OCI-LY1 (cell line): ENCODE measurements around the gene ARSI.

Experiments used
- H2AFZ ChIP-seq: fragments of 200-600 bp; sonication (generic), shearing (Covaris generic); 2 replicates; pipeline ENCODE4 v1.6.0; 2014; ENCODE audit warnings: antibody characterized with exemption, mild to moderate bottlenecking, low read length
- H3F3A ChIP-seq: fragments of 200-600 bp; sonication (generic), shearing (Covaris generic); 2 replicates; pipeline ENCODE4 v1.6.0; 2014; ENCODE audit warnings: mild to moderate bottlenecking, antibody characterized with exemption, low read length, moderate library complexity; ENCODE audit not compliant: insufficient read depth
- H3K27ac ChIP-seq: fragments of 200-600 bp; sonication (generic); 2 replicates; pipeline ENCODE4 v1.5.1; 2014; ENCODE audit warnings: low read length, mixed run types, mild to moderate bottlenecking, low read depth; ENCODE audit not compliant: poor library complexity, severe bottlenecking
- H3K27me3 ChIP-seq: fragments of 200-600 bp; sonication (generic); 2 replicates; pipeline ENCODE4 v1.6.0; 2014; ENCODE audit warnings: antibody characterized with exemption, mild to moderate bottlenecking, low read length, moderate library complexity; ENCODE audit not compliant: insufficient read depth
- H3K36me3 ChIP-seq: fragments of 200-600 bp; sonication (generic); 2 replicates; pipeline ENCODE4 v1.6.1; 2014; ENCODE audit warnings: mild to moderate bottlenecking, antibody characterized with exemption, low read length, moderate library complexity, mixed read lengths; ENCODE audit not compliant: insufficient read depth
- H3K4me1 ChIP-seq: fragments of 200-600 bp; sonication (generic); 2 replicates; pipeline ENCODE4 v1.5.1; 2014; ENCODE audit warnings: mild to moderate bottlenecking, low read length, moderate library complexity; ENCODE audit not compliant: insufficient read depth, severe bottlenecking
- H3K4me2 ChIP-seq: fragments of 200-600 bp; sonication (generic), shearing (Covaris generic); 2 replicates; pipeline ENCODE4 v1.6.1; 2014; ENCODE audit warnings: low read length
- H3K4me3 ChIP-seq: fragments of 200-600 bp; sonication (generic); 2 replicates; pipeline ENCODE4 v1.5.1; 2014; ENCODE audit warnings: low read length, low read depth, mild to moderate bottlenecking, mixed read lengths; ENCODE audit not compliant: poor library complexity, severe bottlenecking
- H3K79me2 ChIP-seq: fragments of 200-600 bp; shearing (Covaris generic); 2 replicates; pipeline ENCODE4 v1.6.1; 2016; ENCODE audit warnings: mixed run types, low read length, mixed read lengths; ENCODE audit not compliant: insufficient read depth
- H3K9ac ChIP-seq: fragments of 200-600 bp; sonication (generic), shearing (Covaris generic); 2 replicates; pipeline ENCODE4 v1.6.1; 2014; ENCODE audit warnings: mild to moderate bottlenecking, low read length, mixed read lengths
- H3K9me2 ChIP-seq: fragments of 200-600 bp; sonication (generic), shearing (Covaris generic); 2 replicates; pipeline ENCODE4 v1.6.1; 2014; ENCODE audit warnings: low read depth, mild to moderate bottlenecking, low read length, mixed read lengths
- H3K9me3 ChIP-seq: fragments of 200-600 bp; shearing (Covaris generic); 2 replicates; pipeline ENCODE4 v1.6.1; 2014; ENCODE audit warnings: low read length, mixed read lengths
- H4K20me1 ChIP-seq: fragments of 200-600 bp; sonication (generic), shearing (Covaris generic); 2 replicates; pipeline ENCODE4 v1.6.0; 2016; ENCODE audit warnings: mild to moderate bottlenecking, low read length; ENCODE audit not compliant: insufficient read depth
- EZH2 ChIP-seq: fragments of 200-600 bp; sonication (generic), shearing (Covaris generic); IDR thresholded peaks from 2 replicates; pipeline ENCODE4 v1.8.0; 2017; ENCODE audit warnings: borderline replicate concordance, mixed run types, mild to moderate bottlenecking, antibody characterized with exemption, low read length, moderate library complexity, mixed read lengths
- TF ChIP-seq, protein P1 (sequence below): fragments of 200-600 bp; sonication (generic), shearing (Covaris generic); IDR thresholded peaks from 2 replicates; pipeline ENCODE4 v1.5.1; 2017; ENCODE audit warnings: mild to moderate bottlenecking, antibody characterized with exemption, low read length, moderate library complexity, mixed read lengths

Gene ARSI

DNA sequence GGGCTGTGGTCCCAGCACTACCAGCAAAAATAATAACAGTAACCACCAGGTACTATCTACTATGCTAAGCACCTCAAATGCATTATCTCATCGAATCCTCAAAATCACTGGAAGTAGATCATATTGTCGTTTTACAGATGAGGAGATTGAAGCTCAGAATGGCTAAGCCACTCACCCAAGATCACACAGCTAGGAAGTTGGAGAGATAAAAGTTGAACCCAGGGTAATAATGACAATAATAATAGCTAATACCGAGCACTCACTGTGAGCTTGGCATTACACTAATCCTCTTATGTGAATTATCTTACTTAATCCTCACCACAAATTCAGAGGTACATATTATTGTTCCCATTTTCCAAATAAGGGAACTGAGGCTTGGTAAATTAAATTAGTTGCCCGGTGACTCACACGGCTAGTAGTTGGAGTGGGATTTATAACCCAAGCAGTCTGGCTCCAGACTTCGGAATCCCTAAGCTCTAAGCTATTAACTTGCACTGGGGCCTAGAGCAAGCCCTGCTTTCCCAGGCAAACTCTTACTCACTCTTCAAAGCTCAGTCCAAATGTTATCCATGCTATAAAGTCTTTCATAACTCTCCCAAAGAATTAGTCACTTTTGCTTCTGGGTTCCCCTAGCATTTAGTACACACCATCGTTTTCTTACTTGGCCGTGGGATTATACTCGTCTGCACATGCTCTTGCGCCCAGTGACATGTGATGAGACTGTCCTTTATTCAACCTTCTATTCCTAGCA is 3.8 kb downstream of the ARSI start:
- H3K9me2 ChIP-seq = no peaks in the 10 kb centered on the region
- H3K4me3 ChIP-seq = no peak overlapping the region
- no peaks in the 10 kb centered on the region for H3K9me3 ChIP-seq
- no peaks in the 10 kb centered on the region for H3K79me2 ChIP-seq
- TF ChIP-seq, protein P1, sequence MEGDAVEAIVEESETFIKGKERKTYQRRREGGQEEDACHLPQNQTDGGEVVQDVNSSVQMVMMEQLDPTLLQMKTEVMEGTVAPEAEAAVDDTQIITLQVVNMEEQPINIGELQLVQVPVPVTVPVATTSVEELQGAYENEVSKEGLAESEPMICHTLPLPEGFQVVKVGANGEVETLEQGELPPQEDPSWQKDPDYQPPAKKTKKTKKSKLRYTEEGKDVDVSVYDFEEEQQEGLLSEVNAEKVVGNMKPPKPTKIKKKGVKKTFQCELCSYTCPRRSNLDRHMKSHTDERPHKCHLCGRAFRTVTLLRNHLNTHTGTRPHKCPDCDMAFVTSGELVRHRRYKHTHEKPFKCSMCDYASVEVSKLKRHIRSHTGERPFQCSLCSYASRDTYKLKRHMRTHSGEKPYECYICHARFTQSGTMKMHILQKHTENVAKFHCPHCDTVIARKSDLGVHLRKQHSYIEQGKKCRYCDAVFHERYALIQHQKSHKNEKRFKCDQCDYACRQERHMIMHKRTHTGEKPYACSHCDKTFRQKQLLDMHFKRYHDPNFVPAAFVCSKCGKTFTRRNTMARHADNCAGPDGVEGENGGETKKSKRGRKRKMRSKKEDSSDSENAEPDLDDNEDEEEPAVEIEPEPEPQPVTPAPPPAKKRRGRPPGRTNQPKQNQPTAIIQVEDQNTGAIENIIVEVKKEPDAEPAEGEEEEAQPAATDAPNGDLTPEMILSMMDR = no peak
- no peak for TF ChIP-seq EZH2
- H3K36me3 ChIP-seq = no peaks in the 10 kb centered on the region
- H3K27ac ChIP-seq = no peak overlapping the region
- no peaks in the 10 kb centered on the region for H3F3A ChIP-seq
- no peak overlapping the region for H3K4me2 ChIP-seq
- no peaks in the 10 kb centered on the region for H4K20me1 ChIP-seq
- H2AFZ ChIP-seq = no peak overlapping the region
- H3K27me3 ChIP-seq = no peaks in the 10 kb centered on the region
- no peaks in the 10 kb centered on the region for H3K4me1 ChIP-seq
- H3K9ac ChIP-seq = no peak overlapping the region

DNA sequence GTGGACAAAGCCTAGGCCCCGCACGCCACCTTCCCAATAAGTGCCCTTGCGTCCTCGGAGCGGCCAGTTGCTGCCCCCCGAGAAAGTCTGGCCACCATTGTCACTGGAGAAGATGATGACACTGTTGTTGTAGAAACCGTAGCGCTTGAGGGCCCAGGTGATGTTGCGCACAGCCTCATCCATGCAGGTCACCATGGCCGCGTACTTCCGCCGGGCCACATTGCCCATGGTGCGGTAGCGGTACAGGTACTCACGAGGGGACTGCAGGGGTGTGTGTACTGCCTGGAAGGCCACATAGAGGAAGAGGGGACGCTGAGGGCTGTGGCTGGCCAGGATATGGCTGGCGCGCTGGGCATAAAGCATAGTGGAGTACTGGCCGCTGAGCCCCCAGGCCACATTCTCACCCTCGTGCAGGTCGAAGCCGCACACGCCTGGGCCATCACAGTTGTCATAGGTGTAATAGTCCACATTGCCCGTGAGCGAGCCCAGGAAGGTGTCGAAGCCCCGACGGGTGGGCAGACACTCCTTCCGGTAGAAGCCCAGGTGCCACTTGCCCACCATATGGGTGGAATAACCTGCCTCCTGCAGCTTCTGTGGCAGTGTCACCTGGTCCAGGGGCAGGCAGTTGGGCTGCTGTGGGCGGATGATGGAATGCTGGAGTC is 4.6 kb downstream of the ARSI start:
- no peaks in the 10 kb centered on the region for H4K20me1 ChIP-seq
- H2AFZ ChIP-seq = no peak overlapping the region
- no peaks in the 10 kb centered on the region for H3K79me2 ChIP-seq
- no peaks in the 10 kb centered on the region for H3F3A ChIP-seq
- no peak overlapping the region for H3K27ac ChIP-seq
- H3K27me3 ChIP-seq = no peaks in the 10 kb centered on the region
- no peak overlapping the region for H3K4me3 ChIP-seq
- H3K9me3 ChIP-seq = no peaks in the 10 kb centered on the region
- no peak overlapping the region for H3K9ac ChIP-seq
- H3K4me1 ChIP-seq = no peaks in the 10 kb centered on the region
- H3K9me2 ChIP-seq = no peaks in the 10 kb centered on the region
- no peak overlapping the region for H3K4me2 ChIP-seq
- TF ChIP-seq, protein P1 = no peak
- TF ChIP-seq EZH2 = no peak
- no peaks in the 10 kb centered on the region for H3K36me3 ChIP-seq

DNA sequence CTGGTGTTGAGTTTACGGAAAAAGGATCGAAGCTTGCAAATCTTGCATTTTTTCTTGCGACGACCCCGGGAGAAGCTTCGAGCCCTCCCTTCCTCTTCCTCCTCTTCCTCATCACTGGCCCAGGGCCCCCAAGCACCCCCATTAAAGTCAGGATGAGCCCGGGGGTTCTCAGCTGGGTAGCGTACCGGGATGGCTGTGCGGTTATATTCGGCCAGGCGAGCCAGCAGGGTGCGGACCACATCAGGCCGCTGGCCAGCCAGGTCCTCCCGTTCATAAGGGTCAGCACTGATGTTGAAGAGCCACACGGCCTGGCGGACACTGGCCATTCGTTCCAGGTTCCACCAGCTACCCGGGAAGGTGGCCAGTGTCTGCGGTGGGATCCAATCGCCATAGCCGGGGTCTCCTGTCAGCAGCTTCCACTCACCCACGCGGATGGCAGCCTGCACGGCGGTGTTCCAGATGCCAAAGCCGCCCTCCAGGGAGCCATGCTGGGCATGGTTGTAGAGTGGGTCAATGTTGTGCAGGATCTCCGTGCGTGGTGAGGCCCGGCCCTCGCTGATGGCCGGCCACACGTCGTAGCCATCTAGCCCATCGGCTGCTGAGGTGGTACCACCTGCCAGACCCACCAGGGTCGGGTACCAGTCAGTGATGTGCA is 5.3 kb downstream of the ARSI start:
- H4K20me1 ChIP-seq = no peaks in the 10 kb centered on the region
- H3K36me3 ChIP-seq = no peaks in the 10 kb centered on the region
- H3K79me2 ChIP-seq = no peaks in the 10 kb centered on the region
- H3K4me1 ChIP-seq = no peaks in the 10 kb centered on the region
- H3K9me3 ChIP-seq = no peaks in the 10 kb centered on the region
- H3K4me2 ChIP-seq = no peak overlapping the region
- H3K4me3 ChIP-seq = no peak overlapping the region
- no peak overlapping the region for H2AFZ ChIP-seq
- H3F3A ChIP-seq = no peaks in the 10 kb centered on the region
- H3K27me3 ChIP-seq = no peaks in the 10 kb centered on the region
- H3K27ac ChIP-seq = no peak overlapping the region
- TF ChIP-seq, protein P1 = no peak
- TF ChIP-seq EZH2 = no peak
- no peak overlapping the region for H3K9ac ChIP-seq
- H3K9me2 ChIP-seq = no peaks in the 10 kb centered on the region
